Measurements from ENCODE around the gene CCDC170.

Gene CCDC170

DNA sequence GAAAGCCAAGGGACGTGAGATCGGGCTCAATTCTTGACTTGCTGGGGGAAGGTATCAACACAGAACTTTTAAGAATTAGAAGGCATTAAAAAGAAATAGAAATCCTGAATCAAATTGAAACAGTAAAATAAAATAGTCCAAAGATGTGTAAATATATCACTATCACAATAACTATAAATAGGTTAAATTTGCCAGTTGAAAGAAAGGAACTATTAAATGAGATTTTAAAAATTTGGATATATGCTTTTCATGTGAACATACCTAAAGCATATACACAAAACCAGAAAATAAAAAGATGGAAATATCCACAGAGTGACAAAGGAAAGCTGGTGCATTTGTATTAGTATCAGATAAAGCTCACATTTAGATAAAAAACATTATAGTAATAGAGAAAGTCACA lies 161.3 kb downstream of the CCDC170 start:
- H3K9me3 ChIP-seq (ENCODE audit: control insufficient read depth, low read length) = no peaks in the 10 kb centered on the region
- no peak overlapping the region for H3K4me3 ChIP-seq (ENCODE audit: extremely low read depth, insufficient read depth, low read length, poor library complexity, severe bottlenecking)
- H3K4me1 ChIP-seq (ENCODE audit: control insufficient read depth, insufficient read depth, low read length, poor library complexity, severe bottlenecking) = no peaks in the 10 kb centered on the region
- 81% methylated on average over 2 of the region's 2 CpGs; no CpG with 5 or more reads in 1 of the 2 experiments for WGBS, 2 experiments (ENCODE audit: insufficient coverage in 2 of 2)
- no peaks in the 10 kb centered on the region for H3K36me3 ChIP-seq (ENCODE audit: control insufficient read depth, insufficient read depth, low read length)
- H3K27ac ChIP-seq (ENCODE audit: low read depth, low read length, severe bottlenecking) = no peak overlapping the region

DNA sequence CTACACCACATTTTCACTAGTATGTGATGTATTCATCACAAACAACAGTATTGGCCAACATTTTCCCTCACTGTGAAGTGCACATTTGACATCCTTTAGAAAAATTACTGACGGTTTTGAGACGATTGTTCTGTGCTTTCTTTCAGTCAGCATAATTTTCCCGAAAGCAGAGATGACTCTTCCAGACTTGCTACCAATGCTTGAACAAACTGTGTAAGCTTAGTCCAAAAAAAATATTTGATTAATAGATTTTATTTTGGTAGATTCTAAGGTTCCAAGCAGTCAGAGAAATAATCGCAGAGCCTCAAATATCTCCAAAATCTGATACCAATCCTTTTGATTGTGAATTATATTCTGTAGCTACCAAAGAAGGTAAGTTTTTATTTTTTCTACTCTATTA lies 162.6 kb downstream of the CCDC170 start:
- Histone ChIP-seq H3K36me3 (ENCODE audit: control insufficient read depth, insufficient read depth, low read length) (no peaks in the 10 kb centered on the region), H3K27ac (ENCODE audit: low read depth, low read length, severe bottlenecking) (no peak overlapping the region), H3K9me3 (ENCODE audit: control insufficient read depth, low read length) (no peaks in the 10 kb centered on the region), H3K4me1 (ENCODE audit: control insufficient read depth, insufficient read depth, low read length, poor library complexity, severe bottlenecking) (no peaks in the 10 kb centered on the region), H3K4me3 (ENCODE audit: extremely low read depth, insufficient read depth, low read length, poor library complexity, severe bottlenecking) (no peak overlapping the region)
- WGBS, 2 experiments (ENCODE audit: insufficient coverage in 2 of 2) = 90 to 93% methylated on average over 2 of the region's 4 CpGs

DNA sequence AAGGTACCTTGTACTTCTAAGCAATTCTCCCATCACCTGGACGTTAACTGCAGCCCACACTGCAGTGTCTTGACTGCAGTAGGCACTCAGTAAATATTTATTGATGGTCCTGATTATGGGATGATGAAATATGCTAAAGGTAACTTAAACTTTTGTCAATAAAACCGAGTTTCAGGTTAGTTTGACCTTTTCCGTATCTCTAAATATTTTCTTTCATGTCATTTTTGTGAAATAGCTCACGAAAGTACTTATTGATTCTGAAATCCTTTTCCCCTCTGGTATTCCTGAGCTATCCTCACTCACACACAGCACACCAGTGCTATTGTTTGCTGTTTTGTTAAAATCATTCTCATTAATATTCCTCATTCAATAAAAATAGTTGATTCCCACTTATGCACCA lies 164.3 kb downstream of the CCDC170 start:
- Histone ChIP-seq H3K27ac (ENCODE audit: low read depth, low read length, severe bottlenecking) (no peak overlapping the region), H3K9me3 (ENCODE audit: control insufficient read depth, low read length) (no peaks in the 10 kb centered on the region), H3K36me3 (ENCODE audit: control insufficient read depth, insufficient read depth, low read length) (no peaks in the 10 kb centered on the region), H3K4me3 (ENCODE audit: extremely low read depth, insufficient read depth, low read length, poor library complexity, severe bottlenecking) (no peak overlapping the region), H3K4me1 (ENCODE audit: control insufficient read depth, insufficient read depth, low read length, poor library complexity, severe bottlenecking) (no peaks in the 10 kb centered on the region)
- 71 to 100% methylated on average over 2 to 3 of the region's 4 CpGs for WGBS, 2 experiments (ENCODE audit: insufficient coverage in 2 of 2)

DNA sequence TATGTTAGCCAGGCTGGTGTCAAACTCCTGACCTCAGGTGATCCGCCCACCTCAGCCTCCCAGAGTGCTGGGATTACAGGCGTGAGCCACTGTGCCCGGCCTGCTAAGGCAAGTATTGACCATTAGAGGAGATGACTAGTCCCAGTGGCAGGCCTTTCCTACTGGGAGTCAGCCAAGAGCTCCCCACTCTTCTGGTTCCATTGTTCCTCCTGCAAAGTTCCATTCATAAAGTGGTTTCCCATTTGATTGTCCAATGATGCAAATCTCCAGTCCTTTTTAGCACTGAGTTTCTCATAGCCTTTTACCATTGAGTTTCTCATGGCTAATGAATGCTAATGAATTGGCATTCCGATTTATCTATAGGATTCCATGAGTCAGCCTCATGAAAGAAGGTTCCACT lies 165.4 kb downstream of the CCDC170 start:
- 79 to 91% methylated on average over 3 to 4 of the region's 4 CpGs for WGBS, 2 experiments (ENCODE audit: insufficient coverage in 2 of 2)
- no peaks in the 10 kb centered on the region for H3K4me1 ChIP-seq (ENCODE audit: control insufficient read depth, insufficient read depth, low read length, poor library complexity, severe bottlenecking)
- no peak overlapping the region for H3K4me3 ChIP-seq (ENCODE audit: extremely low read depth, insufficient read depth, low read length, poor library complexity, severe bottlenecking)
- no peak overlapping the region for H3K27ac ChIP-seq (ENCODE audit: low read depth, low read length, severe bottlenecking)
- no peaks in the 10 kb centered on the region for H3K9me3 ChIP-seq (ENCODE audit: control insufficient read depth, low read length)
- no peaks in the 10 kb centered on the region for H3K36me3 ChIP-seq (ENCODE audit: control insufficient read depth, insufficient read depth, low read length)

DNA sequence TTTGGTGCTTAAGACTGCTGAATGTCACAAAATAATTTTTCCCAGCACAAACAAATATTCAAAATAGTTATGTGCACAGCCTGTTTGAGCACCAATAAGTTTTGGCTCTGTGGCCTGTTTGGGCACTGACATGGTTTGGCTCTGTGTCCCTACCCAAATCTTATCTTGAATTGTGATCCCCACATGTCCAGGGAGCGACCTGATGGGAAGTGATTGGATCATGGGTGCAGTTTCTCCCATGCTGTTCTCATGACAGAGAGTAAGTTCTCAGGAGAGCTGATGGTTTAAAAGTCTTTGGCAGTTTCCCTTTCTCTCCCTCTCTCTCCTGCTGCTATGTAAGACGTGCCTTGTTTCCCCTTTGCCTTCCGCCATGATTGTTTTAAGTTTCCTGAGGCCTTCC lies 167.7 kb downstream of the CCDC170 start:
- Histone ChIP-seq H3K9me3 (ENCODE audit: control insufficient read depth, low read length) (no peaks in the 10 kb centered on the region), H3K4me1 (ENCODE audit: control insufficient read depth, insufficient read depth, low read length, poor library complexity, severe bottlenecking) (no peaks in the 10 kb centered on the region), H3K4me3 (ENCODE audit: extremely low read depth, insufficient read depth, low read length, poor library complexity, severe bottlenecking) (no peak overlapping the region), H3K36me3 (ENCODE audit: control insufficient read depth, insufficient read depth, low read length) (no peaks in the 10 kb centered on the region), H3K27ac (ENCODE audit: low read depth, low read length, severe bottlenecking) (no peak overlapping the region)
- 83 to 100% methylated on average over 1 to 2 of the region's 3 CpGs for WGBS, 2 experiments (ENCODE audit: insufficient coverage in 2 of 2)

DNA sequence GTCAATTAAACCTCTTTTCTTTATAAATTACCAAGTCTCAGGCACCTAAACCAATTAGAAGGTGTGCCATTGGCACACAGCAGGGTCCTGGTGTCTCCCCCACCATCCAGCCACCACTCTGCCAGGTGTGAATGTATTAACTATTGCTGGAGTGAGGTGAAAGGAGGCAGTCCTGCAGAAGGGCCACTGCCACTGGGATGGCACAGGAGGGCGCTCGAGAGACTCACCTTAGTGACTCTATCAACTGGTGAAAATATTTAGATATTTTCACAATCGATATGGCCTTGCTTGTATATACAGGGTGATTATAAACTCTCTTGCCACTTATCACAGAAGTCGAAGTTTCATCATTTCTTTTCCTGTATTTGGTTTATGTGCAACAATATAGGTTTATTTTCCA lies 168.1 kb downstream of the CCDC170 start:
- no peaks in the 10 kb centered on the region for H3K9me3 ChIP-seq (ENCODE audit: control insufficient read depth, low read length)
- no peaks in the 10 kb centered on the region for H3K36me3 ChIP-seq (ENCODE audit: control insufficient read depth, insufficient read depth, low read length)
- no peaks in the 10 kb centered on the region for H3K4me1 ChIP-seq (ENCODE audit: control insufficient read depth, insufficient read depth, low read length, poor library complexity, severe bottlenecking)
- H3K4me3 ChIP-seq (ENCODE audit: extremely low read depth, insufficient read depth, low read length, poor library complexity, severe bottlenecking) = no peak overlapping the region
- 42% methylated on average over 2 of the region's 4 CpGs; no CpG with 5 or more reads in 1 of the 2 experiments for WGBS, 2 experiments (ENCODE audit: insufficient coverage in 2 of 2)
- no peak overlapping the region for H3K27ac ChIP-seq (ENCODE audit: low read depth, low read length, severe bottlenecking)

DNA sequence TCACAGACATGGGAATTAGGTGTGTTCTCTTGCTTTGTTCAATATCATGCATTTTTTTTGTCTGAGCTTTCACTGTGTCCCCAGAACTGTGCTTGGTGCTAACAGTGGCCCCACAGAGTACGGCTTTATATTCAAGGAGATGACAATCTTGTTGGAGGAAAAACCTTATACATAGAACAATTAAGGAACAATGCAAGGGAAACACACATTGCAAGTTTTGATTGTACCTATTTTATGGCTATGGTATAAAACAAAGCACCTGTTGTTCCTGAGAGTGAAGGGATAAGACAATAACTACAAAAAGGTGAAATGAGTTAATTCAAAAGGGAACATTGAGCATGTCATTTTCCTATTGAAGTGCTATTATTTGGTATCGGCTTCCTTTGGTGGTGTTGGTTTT lies 169.7 kb downstream of the CCDC170 start:
- Histone ChIP-seq H3K27ac (ENCODE audit: low read depth, low read length, severe bottlenecking) (no peak overlapping the region), H3K9me3 (ENCODE audit: control insufficient read depth, low read length) (no peaks in the 10 kb centered on the region)
- WGBS, 2 experiments (ENCODE audit: insufficient coverage in 2 of 2) = 100% methylated on average over 1 of the region's 2 CpGs; no CpG with 5 or more reads in 1 of the 2 experiments

DNA sequence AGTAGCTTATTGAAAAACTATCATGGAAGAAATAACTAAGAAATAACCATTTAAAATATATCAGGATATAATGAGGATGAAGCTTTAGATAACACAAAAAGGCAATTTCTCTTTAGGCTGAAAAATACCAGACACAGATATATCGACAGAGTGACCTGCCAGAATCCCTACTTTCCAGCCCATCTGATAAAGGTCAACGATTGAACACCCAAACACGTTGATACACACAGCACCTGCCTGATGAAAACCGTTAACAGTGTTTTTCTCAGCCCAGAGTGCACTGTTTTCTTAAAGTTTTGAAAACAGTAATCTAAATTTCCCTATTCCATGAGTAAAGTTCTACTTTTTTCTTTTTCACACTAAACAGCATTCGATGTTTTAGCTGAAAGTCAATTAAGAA lies 170.6 kb downstream of the CCDC170 start:
- peaks cover 7% of the 10 kb centered on the region for H3K4me1 ChIP-seq (ENCODE audit: control insufficient read depth, insufficient read depth, low read length, poor library complexity, severe bottlenecking)
- 93 to 100% methylated on average over 1 to 4 of the region's 5 CpGs for WGBS, 2 experiments (ENCODE audit: insufficient coverage in 2 of 2)
- no peaks in the 10 kb centered on the region for H3K9me3 ChIP-seq (ENCODE audit: control insufficient read depth, low read length)
- H3K4me3 ChIP-seq (ENCODE audit: extremely low read depth, insufficient read depth, low read length, poor library complexity, severe bottlenecking) = no peak overlapping the region
- H3K36me3 ChIP-seq (ENCODE audit: control insufficient read depth, insufficient read depth, low read length) = no peaks in the 10 kb centered on the region
- H3K27ac ChIP-seq (ENCODE audit: low read depth, low read length, severe bottlenecking) = no peak overlapping the region

More for the DNA sequence above, 169.7 kb downstream of the CCDC170 start:
- no peaks in the 10 kb centered on the region for H3K4me1 ChIP-seq (ENCODE audit: control insufficient read depth, insufficient read depth, low read length, poor library complexity, severe bottlenecking)
- H3K36me3 ChIP-seq (ENCODE audit: control insufficient read depth, insufficient read depth, low read length) = no peaks in the 10 kb centered on the region
- H3K4me3 ChIP-seq (ENCODE audit: extremely low read depth, insufficient read depth, low read length, poor library complexity, severe bottlenecking) = no peak overlapping the region

DNA sequence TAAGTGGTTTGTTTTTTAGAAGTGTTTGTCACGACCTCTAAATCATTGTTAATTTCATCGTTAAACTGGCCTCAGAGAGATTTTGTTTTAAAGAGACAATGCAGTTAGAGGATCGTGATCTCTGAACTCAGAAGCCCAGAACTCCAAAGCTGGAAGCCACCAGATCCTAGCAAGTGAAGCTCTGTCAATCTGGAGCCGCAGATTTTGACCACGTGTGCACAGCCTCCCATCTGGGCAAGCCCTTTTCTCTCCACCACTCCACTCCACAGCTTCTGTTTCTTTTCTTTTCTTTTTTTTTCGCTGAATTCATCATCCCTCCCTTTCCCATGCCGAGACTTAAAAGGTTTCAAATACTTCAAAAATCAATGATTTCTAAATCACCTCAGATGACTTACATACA lies 171.5 kb downstream of the CCDC170 start:
- no peak overlapping the region for H3K27ac ChIP-seq (ENCODE audit: low read depth, low read length, severe bottlenecking)
- H3K9me3 ChIP-seq (ENCODE audit: control insufficient read depth, low read length) = no peaks in the 10 kb centered on the region
- peaks cover 7% of the 10 kb centered on the region for H3K4me1 ChIP-seq (ENCODE audit: control insufficient read depth, insufficient read depth, low read length, poor library complexity, severe bottlenecking)
- no peak overlapping the region for H3K4me3 ChIP-seq (ENCODE audit: extremely low read depth, insufficient read depth, low read length, poor library complexity, severe bottlenecking)
- H3K36me3 ChIP-seq (ENCODE audit: control insufficient read depth, insufficient read depth, low read length) = no peaks in the 10 kb centered on the region
- WGBS, 2 experiments (ENCODE audit: insufficient coverage in 2 of 2) = 77 to 86% methylated on average over 6 to 7 of the region's 7 CpGs

DNA sequence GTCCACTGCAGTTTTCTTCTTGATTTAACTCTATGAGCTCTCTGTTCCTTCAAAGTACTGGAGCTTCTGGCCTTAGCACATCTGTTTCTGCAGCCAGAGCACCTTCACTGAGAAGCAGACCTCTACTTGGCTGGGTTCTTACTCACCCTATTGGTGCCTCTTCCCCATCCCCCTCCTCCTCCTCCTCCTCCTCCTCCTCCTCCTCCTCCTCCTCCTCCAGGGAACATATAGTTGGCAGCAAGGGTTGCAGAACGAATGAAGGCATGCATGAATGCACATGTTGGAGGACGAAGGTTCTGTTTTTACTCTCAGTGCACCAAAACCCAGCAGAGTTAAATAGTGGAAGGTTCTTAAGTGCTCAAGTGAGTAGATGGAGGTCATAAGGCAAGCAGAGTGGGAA lies 172.7 kb downstream of the CCDC170 start:
- Histone ChIP-seq H3K4me3 (ENCODE audit: extremely low read depth, insufficient read depth, low read length, poor library complexity, severe bottlenecking) (no peak overlapping the region), H3K36me3 (ENCODE audit: control insufficient read depth, insufficient read depth, low read length) (no peaks in the 10 kb centered on the region), H3K27ac (ENCODE audit: low read depth, low read length, severe bottlenecking) (no peak overlapping the region), H3K9me3 (ENCODE audit: control insufficient read depth, low read length) (no peaks in the 10 kb centered on the region), H3K4me1 (ENCODE audit: control insufficient read depth, insufficient read depth, low read length, poor library complexity, severe bottlenecking) (peaks cover 7% of the 10 kb centered on the region)
- WGBS, 2 experiments (ENCODE audit: insufficient coverage in 2 of 2) = 83 to 100% methylated on average over 1 of the region's 2 CpGs

DNA sequence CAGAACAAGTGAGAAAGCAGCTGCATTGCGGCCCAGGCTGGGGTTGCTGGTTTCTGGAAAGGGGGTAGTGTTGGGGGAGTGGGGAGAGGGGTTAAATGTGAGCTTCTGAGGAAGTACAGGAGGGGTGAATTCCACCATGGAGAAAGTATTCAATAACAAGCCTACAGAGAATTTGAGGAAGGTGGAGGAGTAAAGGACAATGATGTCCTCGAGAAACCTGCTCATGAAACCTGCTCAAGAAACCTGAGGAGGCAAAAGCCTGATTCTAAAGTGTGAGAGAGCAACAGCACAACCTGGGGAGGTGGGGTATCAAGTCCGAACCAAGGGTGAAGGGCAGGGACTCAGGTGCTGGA lies 175.4 kb downstream of the CCDC170 start:
- no peaks in the 10 kb centered on the region for H3K36me3 ChIP-seq (ENCODE audit: control insufficient read depth, insufficient read depth, low read length)
- H3K27ac ChIP-seq (ENCODE audit: low read depth, low read length, severe bottlenecking) = no peak overlapping the region
- WGBS, 2 experiments (ENCODE audit: insufficient coverage in 2 of 2) = 96 to 97% methylated on average over 3 of the region's 3 CpGs
- peaks cover 7% of the 10 kb centered on the region for H3K4me1 ChIP-seq (ENCODE audit: control insufficient read depth, insufficient read depth, low read length, poor library complexity, severe bottlenecking)
- no peaks in the 10 kb centered on the region for H3K9me3 ChIP-seq (ENCODE audit: control insufficient read depth, low read length)
- no peak overlapping the region for H3K4me3 ChIP-seq (ENCODE audit: extremely low read depth, insufficient read depth, low read length, poor library complexity, severe bottlenecking)

Measured in mesodermal cell (in vitro differentiated cells).